HUES48 (cell line): ENCODE results near the gene SGCA.

Experiments used
- H3K27ac ChIP-seq: one replicate; pipeline ENCODE4 v1.7.0; 2013; ENCODE audit warnings: low read depth, low read length, inconsistent platforms
- H3K27me3 ChIP-seq: 2 replicates; pipeline ENCODE4 v1.6.1; 2013; ENCODE audit warnings: mild to moderate bottlenecking, low read length; ENCODE audit not compliant: control insufficient read depth, insufficient read depth
- H3K36me3 ChIP-seq: 2 replicates; pipeline ENCODE4 v1.6.1; 2013; ENCODE audit warnings: low read length; ENCODE audit not compliant: control insufficient read depth, insufficient read depth
- H3K4me1 ChIP-seq: 2 replicates; pipeline ENCODE4 v1.6.1; 2013; ENCODE audit warnings: mild to moderate bottlenecking, low read length; ENCODE audit not compliant: control insufficient read depth, insufficient read depth
- H3K4me3 ChIP-seq: 2 replicates; pipeline ENCODE4 v1.5.1; 2013; ENCODE audit warnings: mild to moderate bottlenecking, low read depth, low read length
- H3K9ac ChIP-seq: 2 replicates; pipeline ENCODE4 v1.6.1; 2013; ENCODE audit warnings: mild to moderate bottlenecking, low read depth, low read length, moderate library complexity
- H3K9me3 ChIP-seq: 2 replicates; pipeline ENCODE4 v1.6.1; 2013; ENCODE audit warnings: low read length; ENCODE audit not compliant: control insufficient read depth, insufficient read depth

SGCA gene

DNA sequence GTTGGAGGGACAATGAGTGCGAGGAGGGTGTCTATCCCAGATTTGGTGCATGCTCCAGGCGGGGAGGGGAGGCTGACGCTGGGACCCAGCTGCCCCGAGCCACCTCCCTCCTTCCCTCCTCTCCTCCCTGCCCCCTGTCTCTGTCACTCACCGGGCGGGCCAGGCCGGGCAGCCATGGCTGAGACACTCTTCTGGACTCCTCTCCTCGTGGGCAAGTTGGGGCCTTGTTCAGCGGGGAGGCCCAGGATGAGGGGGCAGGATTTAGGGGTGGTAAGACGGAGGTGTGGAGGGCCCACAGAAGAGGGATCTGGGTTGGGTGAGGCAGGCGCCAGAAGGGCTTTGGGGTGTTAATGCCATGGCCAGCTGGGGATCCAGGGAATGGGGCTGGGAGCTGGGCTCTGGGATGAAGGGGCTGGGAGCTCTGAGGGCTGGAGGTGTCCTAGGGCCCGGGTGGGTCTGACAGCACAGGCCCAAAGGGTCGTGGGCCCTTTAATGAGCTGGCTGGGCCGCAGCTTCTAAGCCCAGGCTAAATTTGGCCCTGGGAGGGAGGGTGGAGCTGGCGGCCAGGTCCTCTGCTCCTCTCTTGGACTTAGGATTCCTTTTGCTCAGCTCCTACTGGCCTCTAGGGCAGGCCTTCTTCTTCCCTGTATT lies at the start of gene SGCA:
Gene SGCA, plus strand, starts transcription at position 139 of the 651 bp plus-strand sequence. Its CDS starts 36 bp downstream, at position 175.
- peaks cover 10% of the 10 kb centered on the region for H3K27me3 ChIP-seq
- no peak within 1 kb of the TSS for H3K27ac ChIP-seq
- H3K36me3 ChIP-seq: no peaks in the 10 kb centered on the region
- H3K9me3 ChIP-seq: no peaks in the 10 kb centered on the region
- no peak within 1 kb of the TSS for H3K9ac ChIP-seq
- H3K4me3 ChIP-seq: no peak within 1 kb of the TSS
- peaks cover 8% of the 10 kb centered on the region; the same call in 1 of the 2 replicates for H3K4me1 ChIP-seq

DNA sequence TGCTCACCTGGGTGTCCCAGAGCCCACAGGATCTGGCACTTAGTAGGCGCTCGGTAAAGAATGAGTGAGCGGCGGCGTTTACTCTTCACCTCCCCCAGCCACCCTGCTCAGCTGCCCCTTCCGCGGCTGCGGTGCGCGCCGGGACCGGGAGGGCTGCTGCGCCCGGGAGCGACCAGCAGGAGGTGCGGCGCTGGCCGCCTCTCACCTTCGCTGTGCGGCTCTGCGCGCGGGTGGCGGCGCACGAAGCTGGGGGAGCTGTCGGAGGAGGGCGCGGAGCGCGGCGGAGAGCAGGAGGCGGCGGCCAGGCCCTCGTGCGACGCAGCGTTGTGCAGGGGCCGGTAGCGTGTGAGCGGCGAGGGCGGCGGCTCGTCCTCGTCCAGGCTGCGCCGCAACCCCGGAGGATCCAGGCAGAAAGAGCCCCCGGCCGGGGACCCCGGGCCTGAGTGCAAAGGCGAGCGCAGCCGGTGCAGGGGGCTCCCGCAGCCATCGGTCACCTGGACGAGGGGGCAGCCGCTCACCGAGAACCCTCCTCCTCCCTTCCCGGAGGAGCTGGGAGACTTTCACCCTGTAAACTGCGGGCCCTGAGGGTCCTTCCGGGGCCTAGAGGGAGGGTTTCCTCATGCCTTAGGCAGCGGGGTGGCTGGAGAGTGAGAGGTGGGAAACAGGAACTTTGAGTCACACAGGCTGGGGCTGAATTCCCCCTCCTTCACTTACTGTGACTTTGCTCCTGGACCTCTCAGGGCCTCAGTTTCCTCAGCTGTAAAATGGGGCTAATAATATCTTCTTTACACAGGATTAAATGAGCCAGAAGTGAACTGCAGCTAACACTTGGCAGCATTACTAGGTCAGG lies 48.4 kb upstream of the SGCA start:
- Histone ChIP-seq H3K4me1 (peaks cover 9% of the 10 kb centered on the region), H3K27me3 (peaks cover 24% of the 10 kb centered on the region), H3K4me3 (peak overlapping the region; percentile 36), H3K9me3 (no peaks in the 10 kb centered on the region), H3K27ac (peak overlapping the region; percentile 14), H3K9ac (no peak overlapping the region; the same call in 1 of the 2 replicates), H3K36me3 (no peaks in the 10 kb centered on the region)

DNA sequence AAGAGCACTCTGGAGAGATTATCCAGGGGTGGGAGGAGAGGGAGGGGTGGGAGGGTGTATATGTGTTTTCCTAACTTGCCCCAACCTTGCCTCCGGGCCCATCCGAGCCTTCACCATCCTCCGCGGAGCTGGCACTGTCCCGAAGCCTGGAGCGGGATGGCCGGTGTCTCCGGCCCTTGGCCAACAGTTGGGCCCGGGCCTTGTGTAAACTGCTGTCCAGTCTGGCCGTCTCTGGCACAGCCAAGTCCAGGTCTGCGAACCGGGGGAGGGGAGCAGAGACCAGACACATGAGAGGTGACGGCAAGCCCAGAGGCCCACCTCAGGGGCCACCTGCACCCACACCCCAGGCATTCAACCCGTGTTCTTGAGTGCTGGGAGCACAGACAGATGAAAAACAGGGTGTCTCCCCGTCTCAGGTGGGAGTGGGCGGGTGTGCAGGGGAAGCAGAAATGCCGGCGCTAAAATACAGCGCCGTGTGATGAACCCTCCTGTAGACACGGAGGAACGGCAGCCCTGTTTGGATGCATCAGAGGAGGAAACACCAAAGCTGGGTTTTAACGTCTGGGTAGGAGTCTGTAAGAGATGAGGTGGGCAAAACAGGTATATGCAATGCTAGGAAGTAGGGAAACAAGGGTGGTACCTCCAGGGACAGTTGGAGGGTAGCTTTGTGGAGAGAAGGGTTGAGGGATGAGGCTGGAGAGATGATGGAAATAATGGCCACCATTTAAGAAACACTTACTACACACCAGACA lies 47.6 kb upstream of the SGCA start:
- Histone ChIP-seq H3K4me3 (no peak overlapping the region), H3K27ac (no peak overlapping the region), H3K4me1 (peaks cover 11% of the 10 kb centered on the region), H3K27me3 (peaks cover 24% of the 10 kb centered on the region), H3K9me3 (no peaks in the 10 kb centered on the region), H3K9ac (no peak overlapping the region), H3K36me3 (no peaks in the 10 kb centered on the region)

DNA sequence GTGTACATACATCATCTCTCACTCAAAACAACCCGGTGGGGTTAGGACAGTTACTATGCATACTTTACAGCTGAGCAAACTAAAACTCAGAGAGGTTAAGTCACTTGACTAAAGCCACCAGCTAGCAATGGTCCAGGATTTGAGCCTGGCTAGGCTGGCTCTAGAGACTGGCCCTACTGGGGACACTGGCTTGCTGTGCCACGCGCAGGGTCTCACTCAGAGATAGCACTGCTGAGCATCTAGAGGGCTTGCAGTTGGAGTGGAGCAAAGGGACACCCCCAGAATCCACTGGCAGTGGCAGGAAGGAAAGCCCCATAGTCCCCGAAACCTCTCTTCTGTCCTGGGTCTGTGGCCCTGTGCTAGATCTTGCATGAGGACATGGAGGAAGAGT lies 47.0 kb upstream of the SGCA start:
- Histone ChIP-seq H3K4me3 (no peak overlapping the region), H3K27me3 (peaks cover 24% of the 10 kb centered on the region), H3K27ac (no peak overlapping the region), H3K9me3 (no peaks in the 10 kb centered on the region), H3K9ac (no peak overlapping the region), H3K36me3 (no peaks in the 10 kb centered on the region), H3K4me1 (peaks cover 15% of the 10 kb centered on the region)

DNA sequence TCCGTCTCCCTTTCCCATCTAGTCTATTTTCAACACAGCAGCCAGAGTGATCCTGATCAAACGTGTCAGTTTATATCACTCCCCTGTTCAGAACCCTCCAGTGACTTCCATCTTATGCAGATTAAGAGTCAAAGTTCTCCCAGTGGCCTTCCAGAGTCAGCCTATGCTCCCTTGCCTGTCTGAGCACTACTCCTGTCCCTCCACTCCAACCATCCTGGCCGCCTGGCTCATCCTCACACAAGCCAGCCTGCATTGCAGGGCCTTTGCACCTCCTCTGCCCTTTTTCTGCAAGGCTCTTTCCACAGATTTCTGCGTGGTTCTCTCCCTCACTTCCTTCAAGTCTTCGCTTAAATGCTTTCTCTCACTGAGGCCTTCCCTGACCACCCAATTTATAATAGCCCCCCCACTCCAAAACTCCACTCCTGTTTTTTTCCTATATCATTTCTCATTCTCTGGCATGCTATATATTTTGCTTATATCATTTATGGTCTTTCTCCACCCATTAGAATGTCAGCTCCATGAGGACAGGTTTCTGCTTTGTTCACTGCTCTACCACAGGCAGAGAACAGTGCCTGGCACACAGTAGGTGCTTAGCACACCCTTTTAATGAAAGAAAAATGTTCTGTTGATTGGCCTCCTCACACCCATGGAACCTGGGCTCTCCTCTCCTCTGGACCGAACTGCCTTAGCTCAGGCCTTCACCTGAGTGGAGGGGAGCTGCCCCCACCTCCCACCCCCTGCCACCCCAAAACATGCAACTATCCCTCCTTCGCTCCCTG lies 45.1 kb upstream of the SGCA start:
- H3K4me1 ChIP-seq: peaks cover 12% of the 10 kb centered on the region; the same call in 1 of the 2 replicates
- H3K9ac ChIP-seq: no peak overlapping the region
- H3K4me3 ChIP-seq: no peak overlapping the region
- H3K36me3 ChIP-seq: no peaks in the 10 kb centered on the region
- no peaks in the 10 kb centered on the region for H3K9me3 ChIP-seq
- H3K27me3 ChIP-seq: peaks cover 24% of the 10 kb centered on the region
- H3K27ac ChIP-seq: no peak overlapping the region

DNA sequence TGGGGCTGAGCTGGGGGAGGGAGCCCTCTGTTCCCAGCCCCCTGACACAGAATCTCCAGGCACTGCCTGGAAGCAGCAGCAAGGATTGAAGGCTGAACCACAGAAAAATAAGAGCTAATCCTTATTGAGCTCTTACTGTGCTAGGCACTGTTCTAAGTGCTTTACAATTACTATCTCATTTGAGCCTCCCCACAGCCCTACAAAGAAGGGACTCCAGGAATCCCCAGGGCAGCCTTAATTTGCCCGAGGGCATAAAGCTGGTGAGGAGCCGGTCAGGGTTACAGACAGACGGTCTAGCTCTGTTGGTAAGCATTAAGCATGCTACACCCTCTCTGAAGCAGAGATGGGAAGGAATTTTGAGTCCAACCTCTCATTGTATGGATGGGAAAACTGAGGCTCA lies 42.9 kb upstream of the SGCA start:
- Histone ChIP-seq H3K36me3 (no peaks in the 10 kb centered on the region), H3K4me1 (peaks cover 18% of the 10 kb centered on the region), H3K27me3 (peaks cover 21% of the 10 kb centered on the region), H3K4me3 (no peak overlapping the region), H3K9ac (no peak overlapping the region), H3K9me3 (no peaks in the 10 kb centered on the region), H3K27ac (peak overlapping the region; percentile 73)

DNA sequence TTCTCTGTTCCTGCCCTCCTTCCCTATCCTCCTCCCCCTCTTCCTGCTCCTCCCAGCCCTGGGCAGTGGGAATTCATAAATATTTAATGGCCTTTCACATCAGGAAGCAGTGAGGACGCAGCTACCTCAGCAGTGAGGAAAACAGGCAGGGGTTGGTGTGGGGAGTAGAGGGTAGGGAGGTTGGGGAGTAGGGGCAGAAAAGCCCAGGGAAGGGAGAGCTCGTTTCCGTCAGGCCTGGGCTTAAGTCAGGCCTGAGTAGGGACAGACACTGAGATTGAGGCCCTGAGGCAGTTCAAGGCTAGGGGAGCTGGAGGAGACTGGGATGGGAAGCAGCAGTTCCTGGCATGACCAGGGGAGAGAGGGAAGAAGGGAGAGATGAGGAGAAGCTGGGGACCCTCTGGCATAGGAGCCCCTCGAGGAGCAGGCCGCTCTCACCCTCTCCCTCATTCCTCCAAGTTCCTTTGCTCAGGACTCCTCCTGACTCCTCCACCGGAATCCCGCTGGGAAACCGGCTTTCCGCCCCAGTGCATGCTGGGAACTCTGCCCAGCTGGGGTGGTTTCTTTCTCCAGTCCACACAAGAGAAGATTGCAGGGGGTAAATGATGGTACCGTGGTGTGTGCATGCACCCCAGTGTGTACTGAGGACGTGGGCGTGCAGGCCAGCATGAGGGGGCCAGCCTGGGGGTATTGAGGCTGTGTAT lies 42.0 kb upstream of the SGCA start:
- Histone ChIP-seq H3K9ac (no peak overlapping the region), H3K9me3 (no peaks in the 10 kb centered on the region), H3K36me3 (no peaks in the 10 kb centered on the region), H3K27ac (peak overlapping the region; percentile 73), H3K27me3 (peaks cover 14% of the 10 kb centered on the region), H3K4me3 (no peak overlapping the region), H3K4me1 (peaks cover 19% of the 10 kb centered on the region)

DNA sequence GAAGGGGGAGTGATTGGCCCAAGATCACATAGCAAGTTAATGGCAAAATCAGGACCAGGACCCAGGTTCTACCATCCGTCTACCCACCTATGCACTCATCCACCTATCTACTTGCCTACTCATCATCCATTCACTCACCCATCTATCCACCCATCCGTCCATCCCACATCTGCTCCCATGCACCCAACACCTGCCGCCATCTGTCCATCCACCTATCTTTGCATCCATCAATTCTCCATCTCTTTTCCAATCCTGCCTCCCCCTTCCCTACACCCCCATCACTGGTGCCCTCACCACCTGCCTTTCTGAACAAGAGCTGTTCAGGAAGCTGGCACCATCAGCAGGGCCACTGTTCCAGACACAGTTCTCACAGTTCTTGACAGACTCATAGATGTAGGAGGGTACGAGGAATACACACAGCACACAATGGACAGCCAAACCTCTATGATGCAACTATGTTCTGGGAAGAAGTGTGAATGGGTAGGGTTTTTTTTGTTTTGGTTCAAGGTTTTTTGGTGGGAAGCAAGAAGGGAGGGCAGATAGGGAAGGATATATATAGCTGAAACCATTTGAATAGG lies 40.3 kb upstream of the SGCA start:
- no peak overlapping the region for H3K4me3 ChIP-seq
- H3K27me3 ChIP-seq: peaks cover under 1% of the 10 kb centered on the region; the same call in 1 of the 2 replicates
- peaks cover 19% of the 10 kb centered on the region for H3K4me1 ChIP-seq
- H3K9me3 ChIP-seq: no peaks in the 10 kb centered on the region
- no peaks in the 10 kb centered on the region for H3K36me3 ChIP-seq
- H3K9ac ChIP-seq: no peak overlapping the region
- H3K27ac ChIP-seq: no peak overlapping the region

DNA sequence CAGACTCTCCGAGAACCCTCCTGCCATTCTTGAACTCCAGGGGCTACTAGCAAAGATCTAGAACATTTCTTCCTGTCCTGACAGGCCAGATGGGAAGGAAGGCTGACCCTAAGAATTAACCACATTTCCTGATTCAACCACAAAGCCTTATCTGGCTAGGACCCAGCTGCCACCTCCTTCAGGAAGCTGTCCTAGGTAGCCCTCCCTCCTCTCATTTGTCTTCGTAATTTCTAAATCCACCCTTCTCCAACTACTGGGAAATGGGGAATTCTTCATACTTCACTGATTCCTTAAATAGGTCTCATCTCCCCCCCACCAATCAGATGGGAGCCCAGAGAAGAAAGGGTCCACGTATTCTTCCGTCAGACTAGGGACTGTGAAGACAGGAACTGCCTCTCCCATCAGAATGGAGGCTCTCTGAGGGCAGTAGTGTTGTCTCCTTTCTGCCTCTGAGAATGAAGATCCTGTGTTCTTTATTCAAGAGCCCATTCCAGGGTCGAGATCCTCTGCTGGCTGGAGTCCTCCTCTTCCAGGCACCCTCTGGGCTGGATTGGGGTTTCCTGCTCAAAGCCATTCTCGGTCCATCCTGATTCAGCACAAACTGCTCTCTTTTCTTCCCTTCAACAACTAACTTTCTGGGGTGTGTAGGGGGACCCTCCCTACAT lies 38.0 kb upstream of the SGCA start:
- Histone ChIP-seq H3K9ac (no peak overlapping the region), H3K27ac (peak overlapping the region; percentile 47), H3K36me3 (no peaks in the 10 kb centered on the region), H3K9me3 (no peaks in the 10 kb centered on the region), H3K4me3 (peak overlapping the region; percentile 20; the same call in 1 of the 2 replicates), H3K27me3 (peaks cover 21% of the 10 kb centered on the region), H3K4me1 (peaks cover 21% of the 10 kb centered on the region)
